ENCODE data around the gene ALDH1A2.

Gene ALDH1A2

GRCh38 chr15:58066042-58066867 lies 744 bp upstream of the ALDH1A2 start:
- TF ChIP-seq, protein P1, sequence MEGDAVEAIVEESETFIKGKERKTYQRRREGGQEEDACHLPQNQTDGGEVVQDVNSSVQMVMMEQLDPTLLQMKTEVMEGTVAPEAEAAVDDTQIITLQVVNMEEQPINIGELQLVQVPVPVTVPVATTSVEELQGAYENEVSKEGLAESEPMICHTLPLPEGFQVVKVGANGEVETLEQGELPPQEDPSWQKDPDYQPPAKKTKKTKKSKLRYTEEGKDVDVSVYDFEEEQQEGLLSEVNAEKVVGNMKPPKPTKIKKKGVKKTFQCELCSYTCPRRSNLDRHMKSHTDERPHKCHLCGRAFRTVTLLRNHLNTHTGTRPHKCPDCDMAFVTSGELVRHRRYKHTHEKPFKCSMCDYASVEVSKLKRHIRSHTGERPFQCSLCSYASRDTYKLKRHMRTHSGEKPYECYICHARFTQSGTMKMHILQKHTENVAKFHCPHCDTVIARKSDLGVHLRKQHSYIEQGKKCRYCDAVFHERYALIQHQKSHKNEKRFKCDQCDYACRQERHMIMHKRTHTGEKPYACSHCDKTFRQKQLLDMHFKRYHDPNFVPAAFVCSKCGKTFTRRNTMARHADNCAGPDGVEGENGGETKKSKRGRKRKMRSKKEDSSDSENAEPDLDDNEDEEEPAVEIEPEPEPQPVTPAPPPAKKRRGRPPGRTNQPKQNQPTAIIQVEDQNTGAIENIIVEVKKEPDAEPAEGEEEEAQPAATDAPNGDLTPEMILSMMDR (IDR thresholded peaks at IDR 0.05; ENCODE audit: extremely low read depth, missing control alignments), result peak; percentile 88
- peak; percentile 79 for DNase-seq (ENCODE audit: low spot score)

DNA sequence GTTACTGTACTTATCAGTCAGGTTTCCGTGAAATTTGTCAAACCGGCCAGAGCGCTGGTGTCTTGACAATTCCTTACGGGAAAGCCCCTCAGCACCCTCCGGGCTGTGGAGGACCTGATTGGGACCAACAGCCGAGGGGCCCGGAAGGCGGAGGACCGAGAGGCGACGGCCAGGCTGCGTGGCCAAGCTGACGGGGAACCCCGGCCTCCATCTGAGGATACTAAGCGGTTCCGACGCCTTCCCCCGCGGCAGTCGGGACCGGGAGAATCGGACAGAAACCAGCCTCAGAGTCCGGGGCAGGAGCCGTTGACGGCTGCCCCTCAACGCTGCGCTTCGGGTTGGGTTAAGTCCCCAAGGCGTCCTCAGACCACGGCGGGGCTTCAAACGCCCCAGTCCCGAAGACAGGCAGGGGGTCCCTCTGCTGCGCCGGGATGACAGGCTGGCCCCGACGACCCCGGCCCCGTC lies 499 bp downstream of the ALDH1A2 start:
- no peak for DNase-seq (ENCODE audit: low spot score)
- TF ChIP-seq, protein P1 (IDR thresholded peaks at IDR 0.05; ENCODE audit: extremely low read depth, missing control alignments), result no peak

DNA sequence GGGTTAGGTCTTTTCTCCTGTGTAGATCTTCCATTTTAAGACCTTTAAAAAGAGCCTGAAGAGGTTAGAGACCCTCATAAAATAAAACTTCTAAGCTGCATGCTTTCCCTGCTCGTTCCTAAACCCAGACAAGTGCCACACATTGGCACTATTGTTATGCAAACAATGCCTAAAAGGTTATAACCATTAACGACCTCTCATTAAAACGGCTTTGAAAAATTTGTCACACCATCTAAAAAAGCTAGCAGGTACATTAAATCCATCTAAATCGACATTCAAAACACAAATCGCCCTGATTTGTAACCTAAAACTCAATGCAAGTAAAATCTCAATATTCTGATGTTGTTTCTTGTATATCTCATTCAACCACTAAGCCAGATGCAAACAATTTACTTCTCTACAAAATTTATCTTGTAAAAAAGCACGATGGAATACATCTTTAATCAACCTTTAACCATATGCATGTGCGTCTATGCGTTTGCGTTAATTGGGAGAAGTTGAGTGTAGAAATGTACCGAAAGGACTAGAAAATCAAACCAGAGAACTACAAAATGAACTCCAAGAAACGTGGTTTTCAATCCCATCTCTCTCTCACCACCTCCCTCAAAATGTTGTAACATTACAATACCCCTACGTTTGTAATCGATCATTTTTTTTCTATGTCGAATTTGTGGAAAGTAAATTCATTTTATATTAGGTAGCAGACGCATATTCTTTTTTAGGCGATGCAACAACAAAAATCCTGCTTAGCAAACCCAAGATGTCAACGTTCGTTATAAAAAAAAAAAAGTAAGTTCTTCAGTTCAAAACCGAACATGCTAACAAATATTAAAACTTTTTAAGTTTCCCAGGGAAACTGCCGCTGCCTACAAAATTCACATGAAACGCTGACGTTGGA lies 1.2 kb downstream of the ALDH1A2 start:
- DNase-seq (ENCODE audit: low spot score), result no peak

DNA sequence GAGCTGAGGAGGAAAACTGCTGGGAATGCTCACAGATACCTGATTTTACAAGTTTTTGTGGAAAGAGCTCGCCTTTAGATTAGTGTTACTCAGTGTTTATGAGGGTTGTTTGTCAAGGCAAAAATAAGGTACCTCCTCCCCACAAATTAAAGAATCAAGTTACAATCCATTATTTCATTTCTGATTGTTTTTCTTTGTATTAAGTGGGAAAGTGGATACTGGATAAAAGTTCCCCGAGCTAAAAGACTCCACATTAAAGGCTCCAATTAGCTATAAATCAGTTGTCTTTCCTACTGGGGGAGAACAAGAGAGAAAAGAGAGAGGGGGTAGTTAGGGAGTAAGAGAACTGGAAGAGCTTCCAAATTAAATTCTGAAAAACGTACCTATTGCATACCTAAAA lies 1.9 kb downstream of the ALDH1A2 start:
- TF ChIP-seq, protein P1 (IDR thresholded peaks at IDR 0.05; ENCODE audit: extremely low read depth, missing control alignments), result no peak
- DNase-seq (ENCODE audit: low spot score), result no peak

More for the DNA sequence above, 1.2 kb downstream of the ALDH1A2 start:
- TF ChIP-seq, protein P1 (IDR thresholded peaks at IDR 0.05; ENCODE audit: extremely low read depth, missing control alignments), result no peak

GRCh38 chr15:58062983-58063382 lies 2.5 kb downstream of the ALDH1A2 start:
- no peak for DNase-seq (ENCODE audit: low spot score)

DNA sequence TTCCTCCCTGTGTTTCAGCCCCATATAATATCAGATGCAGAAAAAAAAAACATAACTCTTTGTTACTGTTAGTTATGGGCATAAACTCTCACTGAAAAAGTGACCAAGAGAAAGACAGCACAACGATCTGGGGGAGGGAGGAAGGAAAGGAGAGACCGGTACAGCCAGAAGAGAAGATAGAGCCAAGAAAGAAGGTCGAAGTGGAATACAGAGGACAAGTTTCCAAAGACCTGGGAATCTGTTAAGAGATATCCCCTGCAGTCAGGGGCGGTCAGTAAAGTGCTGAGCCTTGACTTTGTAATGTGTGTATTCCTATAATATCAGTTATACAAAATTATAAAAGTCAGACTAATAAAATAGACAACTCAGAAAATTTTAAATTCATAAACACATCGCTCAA lies 3.3 kb downstream of the ALDH1A2 start:
- TF ChIP-seq, protein P1 (IDR thresholded peaks at IDR 0.05; ENCODE audit: extremely low read depth, missing control alignments), result no peak
- DNase-seq (ENCODE audit: low spot score), result no peak

More at GRCh38 chr15:58062983-58063382, 2.5 kb downstream of the ALDH1A2 start:
- TF ChIP-seq, protein P1 (IDR thresholded peaks at IDR 0.05; ENCODE audit: extremely low read depth, missing control alignments), result no peak

GRCh38 chr15:58060575-58060974 lies 4.9 kb downstream of the ALDH1A2 start:
- TF ChIP-seq, protein P1 (IDR thresholded peaks at IDR 0.05; ENCODE audit: extremely low read depth, missing control alignments), result no peak
- no peak for DNase-seq (ENCODE audit: low spot score)
